T-helper 2 cell treated with Interferon-gamma antibody and Interleukin-4, amounts not matched to agents 100 ng/mL and 5 ng/mL, for 36 hours (primary cell): ENCODE results near the gene NTF3. TPM values are rescaled to one million over a fixed set of nuclear protein-coding genes. Genes with fewer than 3 reads are reported as not detected.
"Not testable (repeated sequence)": the region's sequence is repeated elsewhere in the genome, so short reads cannot be mapped to it uniquely, and the experiment has no call there.

Experiments used
- intact Hi-C: fragments of 100-400 bp; cut with micrococcal nuclease; formaldehyde crosslinking; loops from one replicate; pipeline ENCODE4 v1.15.1; 2023
- total RNA-seq: library from RNA; stranded (reverse); gene quantifications from 2 replicates; pipeline ENCODE4 v1.2.3, GENCODE V29; 2022

Gene NTF3
- total RNA-seq, 1 donor from 2014 or later, result not detected

- intact Hi-C loops, result no loop called here
Measured at GRCh38 chr12:5525783-5526367, 94.0 kb downstream of the NTF3 start.

GRCh38 chr12:5533368-5533767 is 101.5 kb downstream of the NTF3 start:
- intact Hi-C loops, result no loop called here

- intact Hi-C loops, result no loop called here
Measured at GRCh38 chr12:5534426-5535199, 102.7 kb downstream of the NTF3 start.

DNA sequence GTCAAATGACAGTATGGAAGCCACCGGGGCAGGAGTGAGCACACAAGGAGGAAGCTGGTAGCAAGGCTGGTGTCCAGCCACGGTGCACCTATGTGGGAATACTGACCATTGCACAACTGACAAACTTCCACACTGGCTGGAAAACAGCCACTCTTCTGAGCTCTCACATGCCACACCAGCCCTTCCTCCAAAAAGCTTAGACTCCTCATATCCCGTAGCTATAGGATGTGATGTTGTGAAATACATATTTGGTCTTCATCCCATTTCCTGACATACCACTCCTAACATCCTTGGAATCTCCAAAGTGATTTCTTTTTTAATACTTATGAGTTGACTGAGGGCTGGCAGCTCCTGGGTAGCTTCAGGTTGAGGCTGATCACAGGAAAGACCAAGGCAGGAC is 103.6 kb downstream of the NTF3 start:
- intact Hi-C loops, result no loop called here

DNA sequence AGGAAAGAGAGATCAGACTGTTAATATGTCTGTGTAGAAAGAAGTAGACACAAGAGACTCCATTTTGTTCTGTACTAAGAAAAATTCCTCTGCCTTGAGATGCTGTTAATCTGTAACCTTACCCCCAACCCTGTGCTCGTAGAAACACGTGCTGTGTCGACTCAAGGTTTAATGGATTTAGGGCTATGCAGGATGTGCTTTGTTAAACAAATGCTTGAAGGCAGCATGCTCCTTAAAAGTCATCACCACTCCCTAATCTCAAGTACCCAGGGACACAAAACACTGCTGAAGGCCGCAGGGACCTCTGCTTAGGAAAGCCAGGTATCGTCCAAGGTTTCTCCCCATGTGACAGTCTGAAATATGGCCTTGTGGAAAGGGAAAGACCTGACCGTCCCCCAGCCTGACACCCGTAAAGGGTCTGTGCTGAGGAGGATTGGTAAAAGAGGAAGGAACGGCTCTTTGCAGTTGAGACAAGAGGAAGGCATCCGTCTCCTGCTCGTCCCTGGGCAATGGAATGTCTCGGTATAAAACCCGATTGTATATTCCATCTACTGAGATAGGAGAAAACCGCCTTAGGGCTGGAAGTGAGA is 105.2 kb downstream of the NTF3 start:
- intact Hi-C loops, result not testable (repeated sequence)

- intact Hi-C loops, result no loop called here
Measured at GRCh38 chr12:5537771-5538170, 105.9 kb downstream of the NTF3 start.
